Activated CD4-positive, alpha-beta T cell treated with anti-CD3 and anti-CD28 coated beads for 1 hour (primary cell): ENCODE results near the gene CPPED1.

Experiments
- DNase-seq: peaks from one replicate; pipeline ENCODE4 v3.0.0-alpha.2; 2020

Gene CPPED1

DNA sequence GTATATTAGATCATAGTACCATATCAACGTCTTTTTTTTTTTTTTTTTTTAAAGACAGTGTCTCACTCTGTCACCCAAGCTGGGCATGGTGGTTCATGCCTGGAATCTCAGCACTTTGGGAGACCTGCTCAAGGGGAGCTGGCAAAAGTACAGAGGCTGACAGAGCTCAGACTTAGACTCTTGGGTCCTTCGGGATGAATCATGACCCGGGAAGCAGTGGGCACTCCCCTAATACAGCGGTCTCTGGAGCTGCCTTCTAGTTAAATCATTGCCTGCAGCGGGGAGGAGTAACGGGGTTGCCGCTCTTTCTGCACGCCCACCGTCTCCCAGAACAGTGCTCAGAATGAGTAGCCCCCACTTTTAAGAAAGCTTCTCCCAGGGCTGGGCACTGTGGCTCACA, 174.4 kb downstream of the CPPED1 start:
- DNase-seq = no peak

DNA sequence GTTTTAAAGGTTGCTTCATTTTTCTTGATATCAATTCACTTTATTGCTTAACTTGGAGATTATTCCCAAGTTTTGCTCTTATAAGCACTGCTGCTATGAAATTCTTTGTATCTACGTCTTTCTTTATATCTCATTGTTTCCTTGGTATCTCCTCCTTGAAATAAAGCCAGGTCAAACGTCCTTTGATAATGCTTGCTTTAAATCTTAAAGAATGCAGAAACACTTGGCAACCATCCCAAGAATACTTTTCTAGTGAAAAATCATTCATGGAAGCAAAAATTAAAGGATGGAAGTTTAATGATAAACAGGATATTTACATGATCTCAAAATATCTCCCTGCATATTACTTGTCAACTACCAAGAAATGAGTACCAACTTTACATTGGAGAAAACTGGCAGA, 175.2 kb downstream of the CPPED1 start:
- DNase-seq = no peak

DNA sequence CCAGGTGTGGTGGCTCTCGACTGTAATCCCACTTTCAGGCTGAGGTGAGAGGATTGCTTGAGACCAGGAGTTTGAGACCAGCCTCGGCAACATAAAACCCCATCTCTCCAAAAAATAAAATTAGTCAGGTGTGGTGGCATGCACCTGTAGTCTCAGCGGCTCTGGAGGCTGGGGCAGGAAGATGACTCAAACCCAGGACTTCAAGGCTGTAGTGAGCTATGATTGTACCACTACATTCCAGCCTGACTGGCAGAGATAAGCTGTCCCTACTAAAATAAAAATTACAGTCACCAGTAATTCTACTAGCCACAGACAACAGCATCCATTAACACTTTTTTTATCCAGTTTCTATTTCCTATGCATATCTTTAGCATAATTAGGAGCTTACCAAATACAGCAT, 176.3 kb downstream of the CPPED1 start:
- DNase-seq = no peak

DNA sequence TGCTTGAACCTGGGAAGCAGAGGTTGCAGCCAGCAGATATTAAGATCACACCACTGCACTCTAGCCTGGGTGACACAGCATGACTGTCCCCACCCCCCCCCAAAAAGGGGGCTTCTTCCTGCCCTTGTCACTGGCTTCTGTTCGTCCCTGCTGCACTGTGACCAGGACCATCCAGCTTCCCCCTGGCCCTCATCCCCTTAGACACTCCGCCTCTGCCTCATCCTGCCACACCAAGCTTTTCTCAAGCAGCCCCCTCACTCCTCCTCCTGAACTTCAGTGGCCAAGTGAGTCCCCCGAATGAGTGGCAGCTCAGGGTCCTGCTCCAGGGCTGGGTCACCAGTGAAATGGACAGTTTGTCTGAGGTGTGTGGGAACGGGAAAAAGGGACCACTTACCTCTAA, 177.3 kb downstream of the CPPED1 start:
- DNase-seq = no peak

DNA sequence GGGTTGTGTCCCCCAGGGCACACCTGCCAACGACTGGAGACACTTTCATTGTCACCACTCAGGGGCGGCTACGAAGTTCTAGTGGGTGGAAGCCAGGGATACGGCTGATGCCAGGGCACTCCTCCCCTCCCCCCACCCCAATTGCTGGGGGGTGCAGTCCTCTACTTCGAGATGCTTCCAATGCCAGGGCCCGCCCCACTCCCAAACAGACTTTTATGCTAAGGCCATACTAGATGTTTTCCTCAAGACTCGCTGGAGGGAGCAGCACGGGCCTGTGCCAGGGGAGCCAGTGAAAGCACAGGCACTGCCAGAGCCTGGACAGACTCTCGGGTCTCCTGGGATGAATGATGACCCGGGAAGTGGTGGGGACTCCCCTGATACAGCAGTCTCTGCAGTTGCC, 178.0 kb downstream of the CPPED1 start:
- DNase-seq = no peak

DNA sequence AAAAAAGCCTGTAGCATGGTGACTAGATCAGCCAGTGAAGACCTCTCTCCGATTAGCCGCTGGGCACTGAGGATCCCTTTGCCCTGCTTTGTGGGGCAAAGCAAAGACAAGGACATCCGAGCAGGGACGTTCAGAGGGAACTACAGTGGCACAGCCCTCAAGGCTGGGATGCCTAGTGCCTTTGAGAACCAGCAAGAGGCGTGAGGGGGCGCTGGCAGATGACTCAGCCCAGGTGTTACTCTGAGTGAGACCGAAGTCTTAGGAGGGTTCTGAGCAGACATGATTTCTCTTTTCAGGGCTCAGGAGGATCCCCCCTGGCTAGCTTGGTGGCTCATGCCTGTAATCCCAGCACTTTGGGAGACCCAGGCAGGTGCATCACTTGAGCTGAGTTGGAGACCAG, 178.6 kb downstream of the CPPED1 start:
- no peak for DNase-seq

DNA sequence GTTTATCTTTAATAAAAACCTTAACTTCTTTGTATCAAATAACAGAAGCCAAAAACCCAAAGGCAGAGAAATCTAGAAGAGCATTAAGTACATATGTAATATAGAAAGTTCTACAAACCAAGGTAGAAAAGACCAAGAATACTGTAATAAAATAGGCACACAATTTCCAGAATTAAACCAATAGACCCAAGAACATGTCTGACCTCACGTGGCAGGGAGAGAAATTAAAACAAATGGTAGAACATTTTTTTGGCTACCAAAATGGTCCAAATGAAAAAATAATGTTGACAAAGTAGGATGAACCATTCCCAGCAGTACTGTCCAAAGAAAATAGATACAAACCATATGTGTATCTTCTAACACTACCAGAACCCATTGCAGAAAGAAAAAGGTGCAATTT, 183.5 kb downstream of the CPPED1 start:
- DNase-seq = no peak

DNA sequence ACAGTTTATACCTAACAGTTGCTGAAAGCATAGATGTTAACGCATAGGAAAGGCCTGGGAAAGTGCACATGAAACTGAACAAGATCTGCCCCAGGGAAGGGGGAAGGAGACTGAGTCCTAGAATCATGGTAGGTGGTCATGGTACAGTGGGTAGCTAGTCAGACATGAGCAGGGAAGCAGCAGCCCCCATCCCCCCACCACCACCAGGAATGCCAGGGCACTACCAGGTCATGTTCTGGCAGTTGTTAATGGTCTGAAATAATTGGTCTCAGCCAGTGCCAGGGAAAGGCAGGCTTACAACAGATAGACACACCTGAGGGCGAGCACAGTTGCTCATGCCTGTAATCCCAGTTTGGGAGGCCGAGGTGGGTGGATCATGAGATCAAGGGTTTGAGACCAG, 185.2 kb downstream of the CPPED1 start:
- no peak for DNase-seq

DNA sequence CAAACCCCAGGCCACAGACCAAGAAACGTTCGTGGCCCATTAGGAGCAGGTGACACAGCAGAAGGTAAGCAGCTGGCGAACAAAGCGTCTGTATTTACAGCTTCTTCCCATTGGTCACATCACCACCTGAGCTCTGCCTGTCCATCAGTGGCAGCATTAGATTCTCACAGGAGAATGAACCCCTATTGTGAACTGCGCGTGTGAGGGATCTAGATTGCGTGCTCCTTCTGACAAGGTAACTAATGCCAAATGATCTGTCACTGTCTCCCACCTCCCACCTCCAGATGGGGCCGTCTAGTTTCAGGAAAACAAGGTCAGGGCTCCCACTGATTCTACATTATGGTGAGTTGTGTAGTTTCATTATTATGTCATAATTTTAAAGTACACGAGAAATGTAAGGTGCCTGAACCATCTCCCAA, 186.3 kb downstream of the CPPED1 start:
- no peak for DNase-seq

DNA sequence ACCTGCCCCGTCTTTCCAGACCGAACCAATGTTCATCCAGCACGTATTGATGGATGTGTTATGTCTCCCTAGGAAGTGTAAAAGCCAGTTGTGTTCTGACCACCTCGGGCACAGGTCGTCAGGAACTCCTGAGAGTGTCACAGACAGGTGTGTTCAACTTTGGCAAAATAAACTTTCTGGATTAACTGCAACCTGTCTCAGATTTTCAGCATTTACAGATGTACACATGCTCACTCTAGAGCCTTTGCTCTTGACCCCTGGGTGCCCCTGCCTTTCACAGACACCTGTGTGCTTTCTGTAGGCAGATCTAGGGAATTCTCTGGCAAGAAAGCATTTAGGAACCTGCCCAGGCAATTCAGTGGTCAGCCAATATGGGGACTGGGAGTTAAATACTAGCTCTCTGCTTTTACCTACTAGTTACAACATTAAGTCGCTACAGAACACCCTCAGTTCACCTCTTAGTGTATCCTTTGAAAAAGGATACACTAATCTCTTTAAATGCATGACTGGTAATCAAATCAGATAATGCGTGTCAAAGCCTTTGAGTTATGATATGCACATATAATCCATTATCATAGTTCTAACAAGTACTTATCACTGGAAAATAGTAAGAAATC, 188.9 kb downstream of the CPPED1 start:
- DNase-seq = no peak

DNA sequence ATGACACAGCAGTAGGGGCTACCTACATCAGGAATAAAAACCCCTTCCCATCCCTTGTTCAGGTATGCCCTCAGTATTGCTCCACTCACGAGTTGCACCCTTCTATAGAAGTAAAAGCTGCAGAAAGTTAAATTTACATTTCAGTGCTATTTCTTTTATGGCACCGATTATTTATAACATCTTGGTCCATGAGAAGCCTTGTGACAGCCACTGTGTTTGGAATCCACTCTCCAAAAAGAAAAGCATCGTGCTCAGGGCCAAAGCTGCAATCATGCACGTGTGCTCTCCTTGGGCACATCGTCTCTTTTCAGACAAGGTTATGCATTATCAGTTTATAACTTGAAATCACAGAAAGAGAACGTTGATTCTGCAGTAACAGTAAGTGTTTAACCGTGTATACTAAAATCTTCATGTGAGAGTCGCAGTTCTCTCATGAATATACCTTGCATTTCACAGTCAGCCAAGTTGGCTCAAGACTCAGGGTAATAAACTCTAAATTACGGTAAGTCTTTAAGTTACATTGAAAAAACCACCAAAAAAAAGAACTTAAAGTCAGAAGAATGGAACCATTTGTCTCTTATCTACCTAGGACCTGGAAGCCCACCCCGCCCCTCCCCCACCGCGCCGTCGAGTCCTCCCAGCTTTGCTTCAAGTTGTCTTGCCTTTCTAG, 189.6 kb downstream of the CPPED1 start:
- no peak for DNase-seq

DNA sequence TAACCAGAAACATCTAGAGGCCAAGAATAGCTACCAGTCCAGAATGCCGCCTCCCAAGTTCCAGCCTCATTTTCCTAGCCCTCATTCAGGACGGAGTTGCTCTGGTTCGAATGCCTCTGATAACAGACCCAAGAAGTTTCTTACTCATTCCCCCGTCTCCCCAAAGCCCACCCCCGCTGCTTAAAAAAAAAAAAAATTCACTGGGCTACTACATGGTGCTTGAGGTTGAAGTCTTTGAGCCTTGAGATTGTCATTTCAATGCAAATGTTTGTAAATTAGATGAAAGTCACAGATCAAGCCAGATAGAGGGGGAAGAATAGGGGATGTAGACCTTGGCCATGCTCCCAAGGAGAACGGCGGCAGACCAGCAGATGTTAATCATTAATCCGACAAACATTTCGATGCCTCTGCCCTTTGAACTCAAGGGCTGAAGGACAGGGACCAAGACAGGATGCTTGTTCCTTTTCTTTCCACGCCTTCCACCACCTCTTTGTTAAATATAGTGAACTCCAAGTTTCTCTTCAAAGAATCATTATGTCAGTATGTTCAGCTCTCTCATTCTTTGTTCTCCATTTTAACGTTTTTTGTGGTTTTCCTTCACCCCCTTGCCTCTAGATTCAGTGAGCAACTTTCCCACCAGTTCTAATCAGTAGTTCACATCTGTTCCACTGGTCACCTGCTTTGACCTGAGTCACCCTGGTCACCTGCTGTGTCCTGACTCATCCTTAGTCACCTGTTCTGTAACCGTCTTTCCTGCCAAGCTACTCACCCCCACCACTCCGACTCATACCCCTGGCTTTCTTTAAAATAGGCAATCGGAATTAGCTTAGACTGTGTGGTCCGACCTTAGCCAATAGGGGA, 190.3 kb downstream of the CPPED1 start:
- DNase-seq = no peak

DNA sequence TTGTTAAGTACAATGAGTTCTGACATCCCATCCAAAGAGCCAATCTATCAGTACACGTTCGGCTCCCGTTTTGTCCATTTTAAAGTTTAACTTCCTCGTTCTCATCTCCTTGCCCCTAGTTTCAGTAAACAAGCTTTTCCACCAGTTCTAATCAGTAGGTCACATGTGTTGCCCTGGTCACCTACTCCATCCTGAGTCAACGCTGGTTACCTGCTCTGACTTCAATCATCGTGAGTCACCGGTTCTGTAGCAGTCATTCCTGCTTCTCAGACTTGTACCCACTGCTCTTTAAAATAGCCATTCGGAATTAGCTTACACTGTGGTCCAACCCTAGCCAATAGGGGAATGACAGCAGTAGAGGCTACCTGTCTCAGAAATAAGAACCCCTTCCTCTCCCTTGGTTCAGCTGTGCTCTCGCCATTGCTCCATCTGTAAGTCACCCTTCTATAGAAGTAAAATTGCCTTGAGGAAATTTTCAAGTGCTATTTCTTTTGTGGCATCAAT, 191.0 kb downstream of the CPPED1 start:
- DNase-seq = no peak

DNA sequence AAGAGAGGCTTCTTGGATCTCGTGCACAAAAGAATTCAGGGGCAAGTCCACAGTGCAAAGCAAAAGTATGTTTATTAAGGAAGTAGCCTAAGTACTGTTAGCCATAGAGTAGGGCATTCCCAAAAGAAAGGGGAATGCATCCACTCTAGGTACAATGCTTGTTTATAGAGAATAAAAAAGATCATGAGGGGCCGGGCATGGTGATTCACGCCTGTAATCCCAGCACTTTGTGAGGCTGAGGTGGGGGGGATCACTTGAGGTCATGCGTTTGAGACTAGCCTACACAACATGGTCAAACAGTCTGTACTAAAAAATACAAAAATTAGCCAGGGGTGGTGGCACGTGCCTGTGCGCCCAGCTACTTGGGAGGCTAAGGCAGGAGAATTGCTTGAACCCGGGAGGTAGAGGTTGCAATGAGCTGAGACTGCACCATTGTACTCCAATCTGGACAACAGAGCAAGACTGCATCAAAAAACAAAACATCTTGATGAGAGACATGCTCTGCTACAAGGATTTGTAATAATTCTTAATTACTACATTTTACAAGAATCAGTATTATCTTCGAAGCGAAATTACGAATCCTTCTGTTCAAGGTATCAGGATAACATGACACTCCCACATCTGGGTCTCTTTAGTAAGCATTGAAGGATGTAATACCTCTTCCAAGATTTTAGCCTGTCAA, 191.6 kb downstream of the CPPED1 start:
- no peak for DNase-seq

DNA sequence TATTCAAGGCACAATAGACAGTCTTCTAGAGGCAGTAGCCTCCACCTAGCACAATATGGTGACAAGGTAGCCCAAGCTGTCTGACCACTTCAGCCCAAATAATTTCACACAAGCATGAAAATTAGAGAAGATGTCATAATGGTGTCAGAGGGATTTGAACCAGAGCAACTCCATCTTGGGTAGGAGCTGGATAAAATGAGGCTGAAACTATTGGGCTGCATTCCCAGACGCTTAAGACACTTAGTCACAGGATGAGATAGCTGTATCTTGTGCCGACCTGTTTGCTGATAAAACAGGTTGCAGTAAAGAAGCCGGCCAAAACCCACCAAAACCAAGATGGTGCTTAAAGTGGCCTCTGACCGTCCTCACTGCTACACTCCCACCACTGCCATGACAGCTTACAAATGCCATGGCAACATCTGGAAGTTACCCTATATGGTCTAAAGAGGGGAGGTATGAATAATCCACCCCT, 192.6 kb downstream of the CPPED1 start:
- no peak for DNase-seq

DNA sequence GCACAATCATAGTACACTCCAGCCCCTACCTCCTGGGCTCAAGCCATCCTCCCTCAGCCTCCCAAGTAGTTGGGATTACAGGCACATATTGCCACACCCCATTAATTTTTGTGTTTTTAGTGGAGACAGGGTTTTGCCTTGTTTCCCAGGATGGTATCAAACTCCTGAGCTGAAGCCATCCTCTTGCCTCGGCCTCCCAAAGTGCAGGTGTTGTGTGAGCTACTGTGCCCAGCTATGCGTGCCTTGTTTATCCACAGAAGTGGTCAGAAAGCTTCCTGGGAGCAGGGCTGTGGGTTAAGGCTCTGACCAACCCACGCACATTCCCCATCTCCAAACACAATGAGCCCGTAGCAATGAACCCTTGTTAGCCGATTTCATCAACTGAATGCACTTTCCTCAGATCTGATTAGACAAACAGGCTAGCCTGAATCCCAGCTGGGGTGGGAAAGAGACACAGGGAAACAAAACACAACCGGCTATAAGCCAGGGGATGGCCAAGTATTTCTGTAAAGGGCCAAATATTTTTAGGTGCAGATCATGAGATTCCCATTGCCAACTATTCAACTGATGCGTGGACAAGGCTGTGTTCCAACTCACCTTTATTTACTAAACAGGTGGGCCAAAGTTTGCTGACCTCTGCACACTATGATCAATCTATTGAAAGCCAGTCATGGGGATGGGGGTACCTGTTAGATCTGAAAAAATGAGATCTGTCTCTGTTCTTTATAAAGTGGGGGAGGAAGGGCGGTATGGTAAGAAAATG, 193.6 kb downstream of the CPPED1 start:
- DNase-seq = no peak
